Measurements from ENCODE around the gene PPP1R9B. TPM values are rescaled to one million over a fixed set of nuclear protein-coding genes. Genes with fewer than 3 reads are reported as not detected.
A peak's percentile ranks its signal among the peaks of the same experiment; 100 is the strongest.

The PPP1R9B gene
- total RNA-seq, 6 experiments from 2014 or later = 9.9 to 18.1 (median 12.0) TPM

DNA sequence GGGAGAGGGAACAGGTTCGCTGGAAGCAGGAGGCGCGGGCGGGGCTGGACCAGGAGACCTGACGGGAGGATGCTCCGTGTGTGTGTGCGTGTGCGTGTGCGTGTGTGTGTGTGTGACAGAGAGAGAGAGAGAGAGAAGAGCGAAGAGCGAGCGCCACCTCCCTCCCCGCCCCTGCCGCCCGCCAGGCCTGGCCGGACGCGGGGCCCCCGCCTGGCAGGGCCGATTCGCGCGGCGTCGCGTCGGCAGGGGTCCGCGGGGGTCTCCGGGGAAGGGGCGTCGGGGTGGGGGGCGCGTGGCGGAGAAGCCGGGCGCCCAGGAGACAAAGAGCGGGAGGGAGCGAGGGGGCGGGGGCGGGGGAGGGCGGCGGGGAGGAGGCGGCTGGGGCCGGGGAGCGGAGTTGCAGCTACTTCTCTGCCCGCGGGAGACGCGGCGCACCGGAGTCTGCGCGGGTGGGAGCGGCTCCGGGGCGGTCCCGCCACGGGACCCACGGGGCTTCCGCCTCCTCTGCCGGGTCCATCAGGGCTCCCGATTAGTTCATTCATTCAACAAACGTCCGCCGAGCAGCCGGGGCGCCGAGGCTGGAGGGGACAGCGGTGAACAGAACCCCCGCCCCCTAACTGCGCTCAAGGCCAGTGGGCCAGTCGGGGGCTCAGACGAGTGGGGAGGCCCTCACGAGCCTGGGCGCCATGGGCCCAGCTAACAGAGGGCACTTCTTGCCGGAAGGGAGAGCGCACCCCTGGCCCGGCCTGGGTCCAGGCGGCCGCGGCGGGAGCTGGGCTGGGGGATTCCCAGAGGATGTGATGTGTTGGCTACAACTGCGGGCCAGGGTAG lies 20.5 kb downstream of the PPP1R9B start, which contains the start of gene SAMD14:
SAMD14 (minus strand) TSS at position 433 of the 831 bp plus-strand sequence. CDS start 5,201 bp downstream, outside the sequence.
- peak; percentile 33 to 49 (median 36) for ATAC-seq
- DNase-seq = no peak
- Histone ChIP-seq H3K4me1 (peaks cover 0 to 3% (median 0%) of the 10 kb centered on the region in 4 donors), H3K36me3 (peaks cover 0 to 7% (median 0%) of the 10 kb centered on the region in 4 donors), H3K27me3 (peaks cover 0 to 6% of the 10 kb centered on the region in 2 donors), H3K9me3 (no peaks in the 10 kb centered on the region), H3K4me3 (peak within 1 kb of the TSS; percentile 18 to 24 (median 21)), H3K27ac (peak within 1 kb of the TSS in 1 of 3 donors; percentile 16)
- no peak for TF ChIP-seq POLR2A (IDR thresholded peaks at IDR 0.05)
- TF ChIP-seq, protein P1, sequence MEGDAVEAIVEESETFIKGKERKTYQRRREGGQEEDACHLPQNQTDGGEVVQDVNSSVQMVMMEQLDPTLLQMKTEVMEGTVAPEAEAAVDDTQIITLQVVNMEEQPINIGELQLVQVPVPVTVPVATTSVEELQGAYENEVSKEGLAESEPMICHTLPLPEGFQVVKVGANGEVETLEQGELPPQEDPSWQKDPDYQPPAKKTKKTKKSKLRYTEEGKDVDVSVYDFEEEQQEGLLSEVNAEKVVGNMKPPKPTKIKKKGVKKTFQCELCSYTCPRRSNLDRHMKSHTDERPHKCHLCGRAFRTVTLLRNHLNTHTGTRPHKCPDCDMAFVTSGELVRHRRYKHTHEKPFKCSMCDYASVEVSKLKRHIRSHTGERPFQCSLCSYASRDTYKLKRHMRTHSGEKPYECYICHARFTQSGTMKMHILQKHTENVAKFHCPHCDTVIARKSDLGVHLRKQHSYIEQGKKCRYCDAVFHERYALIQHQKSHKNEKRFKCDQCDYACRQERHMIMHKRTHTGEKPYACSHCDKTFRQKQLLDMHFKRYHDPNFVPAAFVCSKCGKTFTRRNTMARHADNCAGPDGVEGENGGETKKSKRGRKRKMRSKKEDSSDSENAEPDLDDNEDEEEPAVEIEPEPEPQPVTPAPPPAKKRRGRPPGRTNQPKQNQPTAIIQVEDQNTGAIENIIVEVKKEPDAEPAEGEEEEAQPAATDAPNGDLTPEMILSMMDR (IDR thresholded peaks at IDR 0.05) = no peak
- 2% methylated on average over 24 of the region's 84 CpGs for WGBS (ENCODE audit: insufficient coverage, low coverage, low lambda C conversion rate, missing lambda C conversion rate)
- intact Hi-C loops (cut with DNase I) = no loop called here

DNA sequence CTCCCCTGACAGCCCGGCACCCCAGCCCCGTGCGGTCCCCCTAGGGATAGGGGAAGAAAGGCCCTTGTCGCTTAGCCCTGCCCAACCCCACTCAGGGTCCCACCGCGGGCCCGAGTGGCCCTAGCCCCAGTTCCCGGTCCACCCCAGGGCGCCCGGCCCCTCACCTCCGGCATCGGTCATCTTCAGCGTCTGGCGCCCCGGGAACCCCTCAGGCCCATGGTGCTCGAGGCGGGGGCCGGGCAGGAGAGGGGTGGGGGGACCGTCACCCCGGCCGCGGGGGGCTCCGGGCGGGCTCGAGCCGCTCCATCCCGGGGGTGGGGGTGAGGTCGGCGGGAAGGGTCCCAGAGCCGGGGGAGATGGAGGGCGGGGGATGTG lies 21.1 kb downstream of the PPP1R9B start:
- intact Hi-C loops (cut with DNase I) = no loop called here
- 4% methylated on average over 9 of the region's 31 CpGs for WGBS (ENCODE audit: insufficient coverage, low coverage, low lambda C conversion rate, missing lambda C conversion rate)
- Histone ChIP-seq H3K9me3 (no peaks in the 10 kb centered on the region), H3K36me3 (peaks cover 0 to 1% (median 0%) of the 10 kb centered on the region in 4 donors), H3K4me3 (peak overlapping the region; percentile 18 to 24 (median 21)), H3K4me1 (peaks cover 0 to 3% (median 0%) of the 10 kb centered on the region in 4 donors), H3K27ac (peak overlapping the region in 1 of 3 donors; percentile 16), H3K27me3 (peaks cover 0 to 6% of the 10 kb centered on the region in 2 donors)
- peak in 2 of 4 donors; percentile 3 for ATAC-seq
- no peak for TF ChIP-seq POLR2A (IDR thresholded peaks at IDR 0.05)
- TF ChIP-seq, protein P1 (IDR thresholded peaks at IDR 0.05) = no peak
- DNase-seq = no peak

DNA sequence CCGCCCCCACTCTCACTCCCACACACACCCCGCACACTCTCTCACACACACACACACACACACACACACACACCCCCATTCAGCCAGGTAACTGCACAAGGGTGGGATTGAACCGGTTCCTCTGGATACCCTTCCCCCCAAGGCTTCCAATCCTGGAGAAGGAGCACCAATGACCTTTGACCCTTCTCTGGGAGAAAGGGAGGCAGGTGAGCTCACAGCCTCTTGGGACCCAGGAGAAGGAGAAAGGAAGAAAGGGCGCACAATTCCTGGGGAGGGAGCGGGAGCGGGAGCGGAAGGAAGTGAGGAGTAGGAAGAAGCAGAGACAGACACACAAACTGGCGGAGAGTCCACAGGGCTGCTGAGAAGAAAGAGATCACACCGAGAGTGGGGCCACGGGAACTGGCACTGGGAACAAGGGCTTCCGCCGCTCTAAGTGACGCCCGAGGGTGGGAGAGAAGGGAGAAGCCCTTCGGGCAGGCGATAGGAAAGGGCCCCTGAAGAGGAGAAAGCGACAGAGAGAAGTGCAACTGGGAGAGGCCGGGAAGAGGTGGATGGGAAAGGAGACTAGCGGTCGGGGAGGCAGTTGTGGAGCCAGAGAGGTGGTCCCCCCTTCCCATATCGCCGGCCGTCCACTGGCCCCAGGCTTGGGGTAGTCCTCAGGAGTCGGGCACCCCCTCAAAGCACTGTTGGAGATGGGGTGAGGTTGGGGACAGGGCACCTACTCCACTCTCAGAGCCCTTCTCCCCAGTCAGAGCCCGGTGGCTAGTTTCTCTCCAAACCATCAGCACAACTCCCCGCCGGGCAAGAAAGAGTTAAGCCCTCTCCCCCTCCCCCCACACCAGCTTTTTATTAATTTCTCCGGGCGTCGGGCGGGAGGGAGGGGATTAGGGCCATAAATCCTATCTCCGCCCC lies 21.8 kb downstream of the PPP1R9B start:
- Histone ChIP-seq H3K27ac (peak overlapping the region in 1 of 3 donors; percentile 16), H3K27me3 (peaks cover 0 to 6% of the 10 kb centered on the region in 2 donors), H3K4me1 (peaks cover 0 to 3% (median 0%) of the 10 kb centered on the region in 4 donors), H3K36me3 (no peaks in the 10 kb centered on the region), H3K4me3 (peak overlapping the region; percentile 18 to 24 (median 21)), H3K9me3 (no peaks in the 10 kb centered on the region)
- intact Hi-C loops (cut with DNase I) = no loop called here
- DNase-seq = no peak
- 15% methylated on average over 31 of the region's 32 CpGs for WGBS (ENCODE audit: insufficient coverage, low coverage, low lambda C conversion rate, missing lambda C conversion rate)
- TF ChIP-seq, protein P1 (IDR thresholded peaks at IDR 0.05) = no peak
- TF ChIP-seq POLR2A (IDR thresholded peaks at IDR 0.05) = no peak
- peak in 3 of 4 donors; percentile 8 to 13 (median 12) for ATAC-seq

DNA sequence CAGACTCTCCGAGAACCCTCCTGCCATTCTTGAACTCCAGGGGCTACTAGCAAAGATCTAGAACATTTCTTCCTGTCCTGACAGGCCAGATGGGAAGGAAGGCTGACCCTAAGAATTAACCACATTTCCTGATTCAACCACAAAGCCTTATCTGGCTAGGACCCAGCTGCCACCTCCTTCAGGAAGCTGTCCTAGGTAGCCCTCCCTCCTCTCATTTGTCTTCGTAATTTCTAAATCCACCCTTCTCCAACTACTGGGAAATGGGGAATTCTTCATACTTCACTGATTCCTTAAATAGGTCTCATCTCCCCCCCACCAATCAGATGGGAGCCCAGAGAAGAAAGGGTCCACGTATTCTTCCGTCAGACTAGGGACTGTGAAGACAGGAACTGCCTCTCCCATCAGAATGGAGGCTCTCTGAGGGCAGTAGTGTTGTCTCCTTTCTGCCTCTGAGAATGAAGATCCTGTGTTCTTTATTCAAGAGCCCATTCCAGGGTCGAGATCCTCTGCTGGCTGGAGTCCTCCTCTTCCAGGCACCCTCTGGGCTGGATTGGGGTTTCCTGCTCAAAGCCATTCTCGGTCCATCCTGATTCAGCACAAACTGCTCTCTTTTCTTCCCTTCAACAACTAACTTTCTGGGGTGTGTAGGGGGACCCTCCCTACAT lies 22.6 kb downstream of the PPP1R9B start:
- Histone ChIP-seq H3K4me3 (no peak overlapping the region), H3K36me3 (no peaks in the 10 kb centered on the region), H3K9me3 (no peaks in the 10 kb centered on the region), H3K27me3 (peaks cover 0 to 6% of the 10 kb centered on the region in 2 donors), H3K4me1 (no peaks in the 10 kb centered on the region), H3K27ac (no peak overlapping the region)
- DNase-seq (no peak), ATAC-seq (peak in 2 of 4 donors; percentile 8 to 15)
- intact Hi-C loops (cut with DNase I) = no loop called here
- TF ChIP-seq, protein P1 (IDR thresholded peaks at IDR 0.05) = no peak
- TF ChIP-seq POLR2A (IDR thresholded peaks at IDR 0.05) = no peak
- WGBS (ENCODE audit: insufficient coverage, low coverage, low lambda C conversion rate, missing lambda C conversion rate) = 45% methylated on average over 6 of the region's 6 CpGs
